C1 segment of cervical spinal cord (tissue), 14 donors: Measurements from ENCODE around the gene ZDHHC11B.
"Not testable (repeated sequence)": the region's sequence is repeated elsewhere in the genome, so short reads cannot be mapped to it uniquely, and the experiment has no call there.

Experiments used
- DNase-seq, 14 donors: peaks; one replicate each; lab custom pipeline; 2025; lab: John Stamatoyannopoulos, UW

ZDHHC11B gene

DNA sequence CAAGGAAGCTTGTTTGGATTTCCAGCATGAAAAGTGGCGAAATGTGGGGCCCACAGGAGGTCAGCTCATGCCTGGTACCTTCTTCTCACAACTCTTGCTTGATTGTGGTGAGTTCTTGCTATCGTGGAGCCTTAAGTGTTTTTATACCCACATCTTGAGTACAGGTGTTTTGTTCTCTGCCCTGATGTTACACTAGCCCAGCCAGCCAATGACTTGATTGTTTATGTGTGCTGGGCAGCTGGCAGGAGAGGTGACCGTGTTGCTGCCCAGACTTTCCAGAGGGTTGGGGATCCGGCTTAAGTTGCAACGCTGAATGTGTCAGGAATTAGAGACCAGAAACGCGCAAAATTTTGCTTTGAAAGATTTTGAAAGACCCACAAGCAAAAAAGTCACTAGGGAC, 67.4 kb downstream of the ZDHHC11B start:
- no peak for DNase-seq

DNA sequence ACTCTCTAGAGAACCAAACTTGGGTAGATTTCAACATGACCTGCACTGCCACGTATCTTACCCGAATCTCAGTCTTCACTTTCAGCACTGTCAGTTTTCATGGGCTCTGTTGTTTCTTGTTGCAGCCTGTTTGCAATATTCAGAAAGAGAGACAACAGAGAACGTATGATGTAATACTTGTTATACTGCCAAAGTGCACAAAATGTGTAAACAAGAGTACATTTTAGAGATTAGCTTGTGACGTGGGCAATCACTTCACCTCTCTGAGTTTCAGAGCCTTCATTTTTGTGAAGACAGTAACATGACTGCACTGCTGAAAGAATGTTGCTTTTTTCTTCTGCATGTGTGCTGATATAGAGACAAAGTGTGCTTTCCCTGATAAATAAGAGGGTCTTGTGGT, 67.8 kb downstream of the ZDHHC11B start:
- peak in 1 of 14 donors; percentile 40 for DNase-seq

DNA sequence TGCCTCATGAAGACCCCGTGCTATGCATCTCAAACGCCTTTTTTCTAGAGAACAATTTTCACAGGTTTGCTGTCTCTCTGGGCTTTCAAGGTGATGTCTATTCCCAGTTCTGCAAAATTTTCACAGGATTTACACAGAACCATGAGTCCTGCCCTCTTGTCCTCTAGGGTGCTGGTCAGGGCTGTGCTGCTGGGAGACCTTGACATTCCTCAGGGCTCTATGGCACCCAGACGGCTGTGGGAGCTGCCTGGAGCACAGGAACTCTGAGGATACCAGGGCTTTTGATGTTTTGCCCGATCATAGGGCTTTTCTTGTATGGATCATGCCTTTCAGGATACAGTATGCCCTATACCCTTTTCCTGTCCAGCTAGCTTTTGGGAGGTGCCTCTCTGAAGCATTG, 68.9 kb downstream of the ZDHHC11B start:
- DNase-seq: not testable (repeated sequence)

DNA sequence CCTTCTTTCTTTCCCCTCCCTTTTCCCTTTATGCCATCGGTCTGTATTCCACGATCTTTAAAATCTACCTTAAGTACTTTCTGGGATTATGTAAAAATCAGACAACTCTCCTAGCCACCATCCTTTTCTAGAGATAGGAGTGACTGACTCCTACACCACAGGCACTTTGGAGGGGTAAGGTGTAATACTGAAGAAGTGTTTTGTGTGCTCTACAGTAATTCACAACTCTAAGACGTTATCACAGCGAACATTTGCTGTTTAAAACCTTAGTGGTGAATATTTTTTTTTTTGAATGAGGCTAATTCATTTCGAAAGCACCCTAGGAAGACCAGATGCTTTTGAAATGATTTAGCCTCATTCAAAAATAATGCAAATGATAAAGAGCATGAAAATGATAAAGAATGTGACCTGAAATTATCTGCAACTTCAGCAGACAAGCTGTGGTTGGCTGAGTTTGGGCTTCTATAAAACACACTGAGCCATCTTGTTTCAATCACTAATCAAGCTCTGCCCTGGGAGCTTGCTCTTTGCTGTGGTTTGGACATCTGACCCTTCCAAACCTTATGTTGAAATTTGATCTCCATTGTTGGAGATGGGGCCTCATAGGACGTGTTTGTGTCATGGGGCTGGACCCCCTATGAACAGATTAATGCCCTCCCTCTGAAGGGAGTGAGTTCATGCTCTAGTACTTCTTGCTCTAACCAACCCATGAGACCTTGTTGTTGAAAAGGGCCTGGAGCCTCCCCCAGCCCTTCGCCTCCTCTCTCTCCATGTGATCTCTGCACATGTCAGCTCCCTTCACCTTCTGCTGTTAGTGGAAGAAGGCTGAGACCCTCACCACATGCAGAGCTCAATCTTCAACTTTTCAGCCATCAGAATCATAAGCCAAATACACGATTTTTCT, 70.1 kb downstream of the ZDHHC11B start:
- DNase-seq: not testable (repeated sequence)

DNA sequence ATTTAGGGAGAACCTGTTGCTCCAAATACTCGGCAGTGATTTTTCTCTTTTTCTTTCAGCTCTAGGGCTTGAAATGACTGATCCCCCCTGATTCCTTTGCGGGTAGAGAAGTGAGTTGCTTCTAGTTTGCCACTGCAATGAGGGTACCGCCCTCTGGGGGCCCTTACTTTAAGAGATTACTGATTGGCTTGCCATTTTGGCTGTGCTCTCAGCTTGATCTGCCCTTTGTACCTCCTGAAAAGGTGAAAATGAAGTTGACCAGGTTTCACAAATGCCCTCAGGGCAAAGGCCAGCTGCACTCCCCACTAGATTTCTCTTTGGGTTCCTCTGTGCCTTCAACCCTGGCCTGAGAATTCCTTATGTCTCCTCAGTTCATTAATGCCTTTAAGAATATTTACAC, 70.8 kb downstream of the ZDHHC11B start:
- not testable (repeated sequence) for DNase-seq

DNA sequence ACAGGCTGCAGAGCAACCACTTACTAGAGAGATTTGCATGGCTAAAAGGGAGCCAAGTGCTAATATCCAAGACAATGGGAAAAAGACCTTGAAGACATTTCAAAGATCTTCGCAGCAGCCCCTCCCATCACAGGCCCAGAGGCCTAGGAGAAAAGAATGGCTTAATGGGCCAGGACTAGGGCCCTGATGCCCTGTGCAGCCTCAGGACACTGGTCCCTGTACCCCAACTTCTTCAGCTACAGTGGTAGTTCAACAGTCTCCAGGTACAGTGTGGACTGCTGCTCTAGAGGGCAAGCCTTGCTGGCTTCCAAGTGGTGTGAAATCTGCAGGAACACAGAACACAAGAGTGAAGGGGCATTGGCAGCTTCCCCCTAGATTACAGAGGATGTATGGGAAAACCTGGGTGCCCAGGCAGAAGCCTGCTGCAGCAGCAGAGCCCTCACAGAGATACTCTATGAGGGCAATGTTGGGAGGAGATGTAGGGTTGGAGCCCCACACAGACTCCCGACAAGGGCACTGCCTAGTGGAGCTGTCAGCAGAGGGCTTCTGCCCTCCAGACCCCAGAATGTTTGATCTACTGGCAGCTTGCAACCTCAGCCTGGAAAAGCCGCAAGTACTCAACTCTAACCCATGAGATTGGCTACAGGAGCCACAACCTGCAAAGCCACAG, 75.5 kb downstream of the ZDHHC11B start:
- DNase-seq: not testable (repeated sequence)

DNA sequence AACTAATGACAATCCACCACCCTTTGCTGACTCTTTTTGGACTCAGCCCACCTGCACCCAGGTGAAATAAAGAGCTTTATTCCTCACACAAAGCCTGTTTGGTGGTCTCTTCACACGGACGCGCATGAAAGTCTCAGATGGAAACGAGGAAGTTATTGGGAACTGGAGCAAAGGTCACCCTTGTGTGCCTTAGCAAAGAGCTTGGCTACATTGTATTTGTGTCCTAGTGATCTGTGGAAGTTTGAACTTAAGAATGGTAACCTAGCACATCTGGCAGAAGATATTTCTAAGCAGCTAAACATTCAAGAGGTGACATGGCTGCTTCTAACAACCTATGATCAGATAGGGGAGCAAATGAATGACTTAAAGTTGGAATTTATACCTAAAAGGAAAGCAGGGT, 76.2 kb downstream of the ZDHHC11B start:
- not testable (repeated sequence) for DNase-seq

DNA sequence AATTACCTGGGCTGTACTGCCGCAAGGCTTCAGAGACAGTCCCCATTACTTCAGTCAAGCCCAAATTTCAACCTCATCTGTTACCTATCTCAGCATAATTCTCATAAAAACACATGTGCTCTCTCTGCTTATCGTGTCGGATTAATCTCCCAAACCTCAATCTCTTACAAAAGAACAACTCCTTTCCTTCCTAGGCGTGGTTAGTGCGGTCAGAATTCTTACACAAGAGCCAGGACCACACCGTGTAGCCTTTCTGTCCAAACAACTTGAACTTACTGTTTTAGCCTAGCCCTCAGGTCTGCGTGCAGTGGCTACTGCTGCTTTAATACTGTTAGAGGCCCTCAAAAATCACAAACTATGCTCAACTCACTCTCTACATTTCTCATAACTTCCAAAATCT, 78.4 kb downstream of the ZDHHC11B start:
- DNase-seq: not testable (repeated sequence)

DNA sequence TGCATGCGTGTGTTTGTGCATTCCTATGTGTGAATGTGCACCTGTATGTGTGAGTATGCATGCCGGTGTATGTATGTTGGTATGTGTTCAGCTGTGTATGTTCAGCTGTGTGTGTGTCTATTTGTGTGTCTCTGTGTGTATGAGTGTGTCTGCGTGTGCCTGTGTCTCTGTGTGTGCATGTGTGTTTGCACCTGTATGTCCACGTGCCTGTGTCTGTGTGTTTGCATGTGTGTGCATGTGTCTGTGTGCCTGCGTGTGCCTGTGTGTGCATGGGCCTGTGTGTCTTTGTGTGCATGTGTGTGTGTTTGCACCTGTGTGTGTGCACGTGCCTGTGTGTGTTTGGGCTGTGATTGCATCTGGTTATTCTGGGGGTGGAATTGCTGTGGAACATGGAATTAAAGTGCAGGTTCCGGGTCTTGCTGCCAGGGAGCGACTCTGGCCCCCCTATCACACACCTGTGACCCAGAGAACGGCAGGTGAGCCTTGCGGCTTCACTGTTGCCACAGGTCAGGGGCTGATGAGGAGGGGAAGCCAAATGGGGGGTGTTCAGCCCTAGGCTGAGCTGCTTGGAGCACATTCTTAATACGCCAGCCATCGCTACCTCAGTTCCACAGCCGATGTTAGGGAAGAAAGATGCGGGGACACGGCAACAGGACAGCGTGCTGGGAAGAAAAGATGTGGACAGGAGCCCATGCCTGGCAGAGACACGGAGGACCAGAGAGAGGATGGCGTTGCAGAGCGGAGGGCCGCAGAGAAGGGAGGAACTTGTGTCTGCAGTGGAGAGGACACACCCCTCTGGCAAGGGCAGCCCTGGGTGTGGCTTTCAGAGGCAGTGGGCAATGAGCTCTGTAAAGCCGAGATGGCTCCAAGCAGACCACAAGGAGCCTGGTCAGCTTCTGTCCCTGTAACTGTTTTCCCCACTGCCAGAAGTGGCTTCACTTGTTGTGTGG, 87.5 kb downstream of the ZDHHC11B start:
- DNase-seq: not testable (repeated sequence)

DNA sequence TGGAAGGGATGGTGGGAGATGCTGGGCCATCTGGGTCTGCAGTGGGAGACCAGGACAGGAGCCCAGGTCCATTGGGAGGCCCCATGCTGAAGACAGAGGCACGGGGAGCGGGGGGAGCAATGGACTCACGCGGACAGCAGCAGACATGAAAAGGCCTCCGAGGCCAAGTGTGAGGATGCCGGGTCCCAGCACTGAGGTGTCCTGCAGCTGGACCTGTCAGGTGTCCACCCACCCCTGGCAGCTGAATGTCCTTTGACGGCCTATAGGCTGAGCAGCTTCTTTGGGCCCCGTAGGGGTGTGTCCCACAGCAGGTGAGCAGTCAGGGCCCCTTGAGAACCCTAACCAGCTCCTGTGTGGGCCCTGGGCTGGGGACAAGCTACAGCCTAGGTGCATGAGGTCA, 88.3 kb downstream of the ZDHHC11B start:
- not testable (repeated sequence) for DNase-seq

DNA sequence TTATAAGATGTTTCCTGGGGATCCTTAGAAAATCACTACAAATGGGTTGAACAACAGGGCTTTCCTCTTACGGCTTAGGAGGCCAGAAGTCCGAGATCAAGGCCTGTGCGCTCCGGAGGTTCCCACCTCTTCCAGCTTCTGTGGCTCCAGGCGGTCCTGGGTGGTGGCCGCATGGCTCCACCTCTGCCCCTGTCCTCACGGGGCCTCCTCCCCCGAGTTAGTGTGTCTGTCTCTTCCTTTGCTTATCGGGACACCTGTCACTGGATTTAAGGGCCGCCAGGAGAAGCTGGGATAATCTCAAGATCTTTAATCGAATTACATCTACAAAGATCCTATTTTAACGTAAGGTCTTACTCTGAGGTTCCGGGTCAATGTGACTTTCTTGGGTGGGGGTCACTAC, 89.1 kb downstream of the ZDHHC11B start:
- not testable (repeated sequence) for DNase-seq

DNA sequence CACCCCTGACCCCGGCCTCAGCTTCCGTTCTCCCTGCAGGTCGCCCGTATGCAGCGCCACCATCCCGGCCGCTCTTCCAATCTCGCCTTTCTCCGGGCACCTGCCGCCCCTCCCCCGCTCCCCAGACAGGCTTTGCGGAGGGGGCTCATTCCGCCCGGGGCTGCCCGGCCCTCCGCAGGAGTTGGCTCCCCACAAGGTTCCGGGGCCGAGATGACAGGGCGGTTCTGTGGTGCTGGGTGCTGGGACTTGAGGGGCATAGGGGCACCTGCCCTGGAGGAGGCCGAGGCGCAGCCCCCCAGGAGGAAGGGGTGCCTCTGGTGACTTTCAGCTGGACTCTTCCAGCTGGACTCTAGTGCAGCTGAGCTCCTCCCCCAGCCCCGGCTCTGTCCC, 90.5 kb downstream of the ZDHHC11B start:
- not testable (repeated sequence) for DNase-seq

DNA sequence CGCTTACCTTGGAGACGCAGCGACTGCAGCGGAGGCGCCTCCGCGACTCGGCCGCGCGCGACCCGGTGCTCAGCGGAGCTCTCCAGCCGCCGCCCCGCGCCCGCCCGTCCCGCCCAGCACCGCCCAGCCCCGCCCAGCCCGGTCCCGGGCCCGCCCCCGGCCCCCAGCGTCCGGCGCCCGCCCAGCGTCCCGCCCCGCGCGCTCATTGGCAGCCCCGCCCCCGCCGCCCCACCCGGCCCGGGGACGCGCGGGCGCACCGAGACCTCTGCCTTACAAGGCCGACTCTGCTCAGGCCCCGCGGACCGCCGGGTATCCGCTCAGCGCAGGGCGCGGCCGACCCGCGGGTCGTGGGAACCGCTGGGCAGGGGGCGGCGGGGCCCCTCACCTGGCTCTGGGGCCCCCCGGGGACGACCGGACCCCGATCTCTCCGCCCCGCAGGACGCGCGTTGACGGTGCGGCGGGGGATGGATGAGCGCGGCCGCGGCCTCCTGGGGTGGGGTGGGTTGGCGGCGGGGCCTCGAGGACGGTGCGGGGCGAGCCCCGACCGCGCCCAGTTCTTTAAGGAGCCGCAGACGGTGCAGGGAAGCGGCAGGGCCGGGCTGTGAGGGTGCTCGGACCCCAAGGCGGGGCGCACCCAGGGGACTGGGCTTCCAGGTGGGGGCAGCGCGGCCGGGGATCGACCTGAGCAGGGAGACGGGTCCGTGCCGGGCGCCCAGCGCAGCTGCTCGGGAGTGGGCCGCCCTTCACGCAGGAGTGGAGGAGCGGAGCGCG, 91.1 kb downstream of the ZDHHC11B start, which contains the start of gene TPPP:
TPPP (minus strand) TSS at position 82 of the 771 bp plus-strand sequence. CDS start 15,292 bp downstream, outside the sequence.
- peak in 13 of 14 donors; percentile 51 to 90 (median 83) for DNase-seq

DNA sequence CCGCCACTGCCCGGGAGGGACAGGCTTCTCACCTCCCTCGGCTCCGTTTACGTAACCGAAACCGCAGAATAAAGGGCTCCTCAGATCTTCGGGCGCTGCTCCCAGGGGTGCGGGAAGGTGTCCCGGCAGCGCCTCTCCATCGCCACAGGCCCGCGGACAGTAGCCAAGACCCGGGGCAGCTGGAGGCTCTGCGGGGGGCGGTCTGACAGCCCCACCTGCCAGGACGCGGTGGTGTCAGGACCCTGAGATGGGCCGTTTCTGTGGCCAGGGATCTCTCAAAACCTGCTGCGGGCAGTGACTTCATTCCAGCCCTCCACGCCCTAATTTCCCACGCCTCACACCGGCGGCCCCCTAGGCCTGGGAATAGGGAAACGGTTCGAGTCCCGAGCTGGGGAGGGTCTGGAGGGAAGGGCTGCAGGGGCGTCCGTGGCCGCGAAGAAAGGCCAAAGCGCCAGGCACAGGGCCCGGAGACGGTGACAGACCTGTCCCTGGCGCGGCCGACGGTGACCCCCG, 91.9 kb downstream of the ZDHHC11B start:
- not testable (repeated sequence) for DNase-seq

DNA sequence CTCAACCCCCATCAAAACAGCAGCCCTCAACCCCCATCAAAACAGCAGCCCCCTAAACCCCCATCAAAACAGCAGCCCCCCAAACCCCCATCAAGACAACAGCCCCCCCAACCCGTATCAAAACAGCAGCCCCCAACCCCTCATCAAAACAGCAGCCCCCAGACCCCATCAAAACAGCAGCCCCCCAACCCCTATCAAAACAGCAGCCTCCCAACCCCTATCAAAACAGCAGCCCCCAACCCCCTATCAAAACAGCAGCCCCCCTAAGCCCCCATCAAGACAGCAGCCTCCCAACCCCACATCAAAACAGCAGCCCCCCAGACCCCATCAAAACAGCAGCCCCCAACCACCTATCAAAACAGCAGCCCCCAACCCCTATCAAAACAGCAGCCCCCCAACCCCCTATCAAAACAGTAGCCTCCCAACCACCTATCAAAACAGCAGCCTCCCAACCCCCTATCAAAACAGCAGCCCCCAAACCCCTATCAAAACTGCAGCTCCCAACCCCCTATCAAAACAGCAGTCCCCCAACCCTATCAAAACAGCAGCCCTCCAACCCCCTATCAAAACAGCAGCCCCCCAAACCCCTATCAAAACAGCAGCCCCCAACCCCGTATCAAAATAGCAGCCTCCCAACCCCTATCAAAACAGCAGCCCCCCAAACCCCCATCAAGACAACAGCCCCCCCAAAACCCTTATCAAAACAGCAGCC, 92.6 kb downstream of the ZDHHC11B start:
- DNase-seq: no peak

DNA sequence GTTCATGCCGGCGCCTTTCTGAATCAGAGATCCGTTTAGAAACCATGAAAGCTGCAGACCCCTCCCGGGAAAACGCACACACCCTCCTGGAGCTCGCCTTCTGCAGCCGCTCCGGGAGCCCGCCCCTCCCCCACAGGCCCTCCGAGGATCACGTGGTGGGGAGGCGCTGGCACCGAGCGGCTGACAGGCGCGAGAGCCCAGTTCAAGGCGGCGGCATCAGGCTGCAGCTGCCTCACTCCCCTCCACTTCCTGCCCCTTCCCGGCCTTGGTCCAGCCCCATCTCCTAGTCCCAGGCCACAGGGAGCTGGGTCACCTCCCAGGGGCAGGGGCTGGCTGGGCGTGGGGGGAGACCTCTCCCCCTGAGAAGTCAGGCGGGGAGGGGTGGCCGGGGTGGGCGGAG, 93.5 kb downstream of the ZDHHC11B start:
- not testable (repeated sequence) for DNase-seq

DNA sequence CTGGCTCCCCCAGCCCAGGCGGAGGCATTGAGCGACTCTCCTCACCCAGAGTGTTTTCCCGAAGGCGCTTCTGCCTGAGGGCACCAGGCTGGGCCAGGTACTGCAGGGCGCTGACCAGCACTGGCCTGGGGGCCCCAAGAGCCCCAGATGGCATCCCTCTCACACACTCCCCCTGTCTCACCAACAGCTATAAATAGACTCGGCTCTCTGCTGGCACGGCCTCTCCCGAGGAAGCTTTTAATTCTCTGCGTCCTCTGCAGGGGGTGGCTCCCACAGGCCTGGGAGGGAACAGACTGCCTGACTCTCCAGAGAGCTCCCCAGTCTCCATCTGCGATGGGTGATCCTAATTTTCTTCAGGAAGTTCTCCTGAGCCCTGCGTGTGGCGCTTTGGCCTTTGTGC, 94.2 kb downstream of the ZDHHC11B start:
- not testable (repeated sequence) for DNase-seq

DNA sequence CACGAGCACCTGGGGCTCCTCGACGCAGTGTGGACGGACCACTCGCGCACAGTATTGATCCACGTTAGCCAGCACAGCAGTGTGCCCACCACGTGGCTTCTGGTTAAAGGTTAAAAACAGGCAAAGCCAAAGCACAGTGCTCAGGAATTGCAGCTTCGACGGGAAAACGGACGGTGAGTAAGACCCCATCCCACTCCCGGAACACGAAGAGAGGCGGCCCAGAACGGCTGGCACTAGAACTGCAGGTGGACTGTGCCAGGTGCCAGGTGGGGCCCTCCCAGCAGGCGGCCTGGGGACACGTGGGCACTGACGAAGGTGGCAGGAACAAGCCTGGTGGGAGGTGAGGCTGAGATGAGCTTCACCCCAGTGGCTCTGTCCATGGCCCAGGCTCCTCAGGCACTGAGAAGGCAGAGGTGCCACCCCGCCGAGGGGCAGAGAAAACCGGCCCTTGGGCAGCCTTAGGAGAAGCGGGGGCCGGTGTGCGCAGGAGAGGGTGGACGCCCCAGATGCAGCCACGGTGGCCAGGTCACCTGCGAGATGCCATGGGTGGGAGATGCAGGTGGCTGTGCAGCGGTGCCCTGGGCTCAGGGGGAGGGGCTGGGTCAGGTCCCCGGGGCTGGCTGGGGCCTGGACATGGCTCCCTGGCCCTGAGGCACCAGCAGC, 96.0 kb downstream of the ZDHHC11B start:
- not testable (repeated sequence) for DNase-seq

DNA sequence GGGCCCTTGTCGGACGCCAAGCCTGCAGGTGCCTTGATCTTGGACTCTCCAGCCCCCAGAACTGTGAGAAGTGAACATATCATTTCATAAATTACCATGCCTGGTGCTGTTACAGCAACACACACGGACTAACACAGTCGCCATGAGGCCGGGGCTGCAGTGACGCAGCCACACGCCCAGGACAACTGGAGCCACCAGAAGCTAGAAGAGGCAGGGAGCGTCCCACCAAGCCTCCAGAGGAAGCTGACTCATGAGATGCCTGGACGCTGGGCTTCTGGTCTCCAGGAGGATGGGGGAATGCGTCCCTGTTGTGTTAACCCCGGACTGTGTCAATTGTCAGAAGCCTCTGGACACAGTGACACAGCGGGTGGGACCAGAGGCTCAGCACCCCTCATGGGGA, 97.6 kb downstream of the ZDHHC11B start:
- not testable (repeated sequence) for DNase-seq
